Heart left ventricle (tissue), 16 donors: ENCODE data around the gene ACSF3. TPM values are rescaled to one million over a fixed set of nuclear protein-coding genes. Genes with fewer than 3 reads are reported as not detected.
A peak's percentile ranks its signal among the peaks of the same experiment; 100 is the strongest.

Experiments
- ATAC-seq, 4 donors: fragments of 200-7000 bp; cut with Tn5 transposase; one replicate each; pipeline ENCODE4 v1.9.1; 2020 to 2022; ENCODE audit warnings: moderate library complexity in 4 of 4, mild to moderate bottlenecking in 3 of 4, moderate number of reproducible peaks in 1 of 4
- DNase-seq, 5 donors: peaks; one replicate each; pipeline ENCODE4 v3.0.0-alpha.2; 2020
- H3K27ac ChIP-seq, 12 donors: fragments of 200-600 bp; sonication (generic) in 4 of 12; one replicate each; pipeline versions ENCODE4 v1.5.0 to v1.8.0; 2016 to 2022; ENCODE audit warnings: mild to moderate bottlenecking in 2 of 12
- H3K27me3 ChIP-seq, 9 donors: fragments of 200-600 bp; sonication (generic) in 2 of 9; one replicate each; pipeline versions ENCODE4 v1.5.1 to v1.8.0; 2016 to 2022; ENCODE audit warnings: mild to moderate bottlenecking in 3 of 9
- H3K36me3 ChIP-seq, 9 donors: fragments of 200-600 bp; sonication (generic) in 2 of 9; one replicate each; pipeline versions ENCODE4 v1.5.0 to v1.8.0; 2018 to 2022; ENCODE audit warnings: mild to moderate bottlenecking in 2 of 9
- H3K4me1 ChIP-seq, 12 donors: fragments of 200-600 bp; sonication (generic) in 4 of 12; one replicate each; pipeline versions ENCODE4 v1.5.0 to v1.8.0; 2016 to 2022; ENCODE audit warnings: mild to moderate bottlenecking in 3 of 12
- H3K4me3 ChIP-seq, 12 donors: fragments of 200-600 bp; sonication (generic) in 4 of 12; one replicate each; pipeline versions ENCODE4 v1.5.0 to v1.8.0; 2017 to 2022; ENCODE audit warnings: mild to moderate bottlenecking in 9 of 12, moderate library complexity in 4 of 12
- H3K9me3 ChIP-seq, 12 donors: fragments of 200-600 bp; sonication (generic) in 4 of 12; one replicate each; pipeline versions ENCODE4 v1.5.0 to v1.8.0; 2016 to 2022; ENCODE audit warnings: mild to moderate bottlenecking in 1 of 12
- POLR2A ChIP-seq, 2 donors: fragments of 450-650 bp; IDR thresholded peaks; one replicate each; pipeline ENCODE4 v1.6.1; 2017; ENCODE audit warnings: antibody characterized with exemption in 2 of 2, mild to moderate bottlenecking in 2 of 2, moderate library complexity in 2 of 2
- WGBS, 4 donors: extraction: QIAGEN DNeasy Blood & Tissue Kit in 2 of 4; methylation state at CpG; one replicate each; pipeline versions ENCODE4 v1.1.5 to v1.1.7; 2013 to 2018; 5-methylcytosine and 5-hydroxymethylcytosine counted together
- intact Hi-C, 10 donors: fragments of 100-400 bp; cut with DNase I; formaldehyde crosslinking; loops; one replicate each; pipeline versions ENCODE4 v1.11.1 to v1.14.2; 2022
- polyA plus RNA-seq, 2 donors: library from polyadenylated mRNA; stranded (reverse); fragments of 200-250 nt; gene quantifications; one replicate each; pipeline ENCODE4 v1.2.3, GENCODE V29; 2013
- total RNA-seq, 9 donors: library from RNA; depleted of rRNA in 2 of 9; stranded (reverse); fragments of >200 nt in 2 of 9; fragmentation: NEBNext Ultra II Directional in 3 of 9; extraction: Animal tissue kit (Norgen Biotek cat#: 25700) in 3 of 9; gene quantifications; one replicate each; pipeline versions ENCODE4 v1.1.0 to v1.2.4, GENCODE V29; 2016 to 2023
- TF ChIP-seq, protein P1 (sequence below), 12 donors: fragments of 200-600 bp; sonication (generic) in 4 of 12; IDR thresholded peaks; one replicate each; pipeline versions ENCODE4 v1.5.0 to v1.8.0; 2018 to 2022; ENCODE audit warnings: antibody characterized with exemption in 12 of 12, mild to moderate bottlenecking in 5 of 12
- donor health status: ischemic (EF 13 %, LVEDD 7.1; RV severe dilation, severe dysfunction).
- donor health status: healthy with polysubstance abuse.
- donor health status: DM: no; HTN: yes; CAD: no.
- donor health status: DM: no; HTN: no; CAD: no.
- donor health status: ischemic (EF 25% LVEDD 6.9; RV normal size, moderate dysfunction).
- donor health status: ischemic (EF 25% LVEDD 5.7; RV mildly dilated, moderate dysfunction).
- donor health status: healthy.
- donor health status: DM: yes; HTN: yes; CAD: no.
- donor health status: ischemic (EF 35%, LVEDD 5.7; RV mildly dilated, moderate dysfunction).
- donor health status: nonischemic (EF 11% LVEDD 7.7; RV severe dilation, severe dysfunction).
- donor health status: DM: yes; HTN: yes; CAD: no.
- donor health status: PGD.
- donor health status: ischemic (EF 29% LVEDD 5.4; RV normal size, mild dysfunction).
- donor health status: nonischemic (EF 23%, LVEDD 6.1; RV moderate dilation, normal function).

The ACSF3 gene
- total and polyA plus RNA-seq, 11 donors, result 10.3 to 26.3 (median 19.3) TPM

DNA sequence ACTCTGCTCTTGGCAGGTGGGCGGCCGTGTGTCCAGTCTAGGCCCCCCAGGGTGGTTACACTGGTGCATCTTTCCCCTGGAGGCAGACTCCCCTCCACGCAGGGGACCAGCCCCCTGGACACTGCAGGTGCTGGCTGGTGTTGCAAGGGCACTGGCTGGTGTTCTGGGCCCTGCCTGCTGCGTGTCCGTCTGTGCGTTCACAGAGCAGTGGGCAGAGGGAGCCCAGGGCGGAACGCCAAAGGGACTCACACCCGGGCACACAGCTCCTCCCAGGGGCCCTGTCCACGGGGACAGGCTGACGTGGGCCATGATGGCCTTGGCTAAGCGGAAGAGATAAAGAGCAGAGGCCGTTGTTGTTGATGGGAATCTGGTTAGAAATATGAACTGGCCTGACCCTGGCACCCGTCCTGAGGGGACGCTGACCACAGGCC is 27.3 kb downstream of the ACSF3 start:
- H3K27me3 ChIP-seq, result no peaks in the 10 kb centered on the region
- WGBS, 4 donors, result 89 to 92% (median 91%) methylated on average over 10 to 15 of the region's 15 CpGs
- no peak for ATAC-seq
- H3K27ac ChIP-seq, result no peak overlapping the region
- intact Hi-C loops, result no loop called here
- peak in 2 of 5 donors; percentile 11 to 55 for DNase-seq
- H3K36me3 ChIP-seq, result peaks cover 0 to 80% (median 43%) of the 10 kb centered on the region in 9 donors
- no peak overlapping the region for H3K4me3 ChIP-seq
- peaks cover 0 to 7% (median 0%) of the 10 kb centered on the region in 12 donors for H3K4me1 ChIP-seq
- no peak for TF ChIP-seq POLR2A (IDR thresholded peaks at IDR 0.05)
- TF ChIP-seq, protein P1, sequence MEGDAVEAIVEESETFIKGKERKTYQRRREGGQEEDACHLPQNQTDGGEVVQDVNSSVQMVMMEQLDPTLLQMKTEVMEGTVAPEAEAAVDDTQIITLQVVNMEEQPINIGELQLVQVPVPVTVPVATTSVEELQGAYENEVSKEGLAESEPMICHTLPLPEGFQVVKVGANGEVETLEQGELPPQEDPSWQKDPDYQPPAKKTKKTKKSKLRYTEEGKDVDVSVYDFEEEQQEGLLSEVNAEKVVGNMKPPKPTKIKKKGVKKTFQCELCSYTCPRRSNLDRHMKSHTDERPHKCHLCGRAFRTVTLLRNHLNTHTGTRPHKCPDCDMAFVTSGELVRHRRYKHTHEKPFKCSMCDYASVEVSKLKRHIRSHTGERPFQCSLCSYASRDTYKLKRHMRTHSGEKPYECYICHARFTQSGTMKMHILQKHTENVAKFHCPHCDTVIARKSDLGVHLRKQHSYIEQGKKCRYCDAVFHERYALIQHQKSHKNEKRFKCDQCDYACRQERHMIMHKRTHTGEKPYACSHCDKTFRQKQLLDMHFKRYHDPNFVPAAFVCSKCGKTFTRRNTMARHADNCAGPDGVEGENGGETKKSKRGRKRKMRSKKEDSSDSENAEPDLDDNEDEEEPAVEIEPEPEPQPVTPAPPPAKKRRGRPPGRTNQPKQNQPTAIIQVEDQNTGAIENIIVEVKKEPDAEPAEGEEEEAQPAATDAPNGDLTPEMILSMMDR (IDR thresholded peaks at IDR 0.05), result no peak
- peaks cover 0 to 10% (median 0%) of the 10 kb centered on the region in 12 donors for H3K9me3 ChIP-seq

DNA sequence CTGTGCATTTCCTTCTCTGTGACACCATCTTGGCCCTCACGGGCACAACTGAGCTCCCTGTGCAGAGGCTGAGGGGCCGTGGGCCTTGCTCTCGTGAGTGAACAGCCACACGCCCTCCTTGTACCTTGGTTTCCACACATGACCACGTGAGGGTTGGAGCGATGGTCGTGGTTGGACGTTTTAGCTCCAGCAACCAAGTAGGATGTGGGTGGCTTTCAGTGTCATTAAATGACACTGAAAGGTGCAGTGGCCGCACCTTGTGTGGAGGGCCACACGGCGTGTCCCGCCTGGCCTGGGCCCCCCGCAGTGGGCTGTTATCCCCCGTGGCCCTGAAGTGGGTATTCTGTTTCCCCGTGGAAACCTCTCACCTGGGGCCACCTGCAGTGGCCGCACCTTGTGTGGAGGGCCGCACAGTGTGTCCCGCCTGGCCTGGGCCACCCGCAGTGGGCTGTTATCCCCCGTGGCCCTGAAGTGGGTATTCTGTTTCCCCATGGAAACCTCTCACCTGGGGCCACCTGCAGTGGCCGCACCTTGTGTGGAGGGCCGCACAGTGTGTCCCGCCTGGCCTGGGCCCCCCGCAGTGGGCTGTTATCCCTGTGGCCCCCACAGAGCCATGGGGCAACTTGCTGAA is 28.2 kb downstream of the ACSF3 start:
- Histone ChIP-seq H3K27me3 (no peaks in the 10 kb centered on the region), H3K4me3 (no peak overlapping the region), H3K4me1 (peaks cover 0 to 3% (median 0%) of the 10 kb centered on the region in 12 donors), H3K27ac (no peak overlapping the region), H3K36me3 (peaks cover 0 to 86% (median 43%) of the 10 kb centered on the region in 9 donors), H3K9me3 (peaks cover 0 to 12% (median 0%) of the 10 kb centered on the region in 12 donors)
- TF ChIP-seq, protein P1 (IDR thresholded peaks at IDR 0.05), result no peak
- TF ChIP-seq POLR2A (IDR thresholded peaks at IDR 0.05), result no peak
- DNase-seq (peak in 3 of 5 donors; percentile 5 to 26 (median 18)), ATAC-seq (no peak)
- intact Hi-C loops, result no loop called here
- 88 to 95% (median 91%) methylated on average over 12 to 23 of the region's 24 CpGs for WGBS, 4 donors

GRCh38 chr16:89122322-89122851 is 28.7 kb downstream of the ACSF3 start:
- peak in 3 of 5 donors; percentile 14 to 42 (median 17) for DNase-seq
- no peaks in the 10 kb centered on the region for H3K27me3 ChIP-seq

More at GRCh38 chr16:89122322-89122851, 28.7 kb downstream of the ACSF3 start:
- Histone ChIP-seq H3K4me1 (no peaks in the 10 kb centered on the region), H3K9me3 (peaks cover 0 to 12% (median 0%) of the 10 kb centered on the region in 12 donors), H3K27ac (no peak overlapping the region), H3K36me3 (peaks cover 0 to 81% (median 37%) of the 10 kb centered on the region in 9 donors), H3K4me3 (no peak overlapping the region)
- 84 to 91% (median 89%) methylated on average over 9 to 11 of the region's 11 CpGs for WGBS, 4 donors
- intact Hi-C loops, result no loop called here
- no peak for TF ChIP-seq POLR2A (IDR thresholded peaks at IDR 0.05)
- TF ChIP-seq, protein P1 (IDR thresholded peaks at IDR 0.05), result no peak
- ATAC-seq, result no peak
